ENCODE measurements around the gene TLE4. TPM values are rescaled to one million over a fixed set of nuclear protein-coding genes. Genes with fewer than 3 reads are reported as not detected.

Gene TLE4
- polyA plus RNA-seq, 3 donors, result 64.4 to 73.5 (median 71.6) TPM

DNA sequence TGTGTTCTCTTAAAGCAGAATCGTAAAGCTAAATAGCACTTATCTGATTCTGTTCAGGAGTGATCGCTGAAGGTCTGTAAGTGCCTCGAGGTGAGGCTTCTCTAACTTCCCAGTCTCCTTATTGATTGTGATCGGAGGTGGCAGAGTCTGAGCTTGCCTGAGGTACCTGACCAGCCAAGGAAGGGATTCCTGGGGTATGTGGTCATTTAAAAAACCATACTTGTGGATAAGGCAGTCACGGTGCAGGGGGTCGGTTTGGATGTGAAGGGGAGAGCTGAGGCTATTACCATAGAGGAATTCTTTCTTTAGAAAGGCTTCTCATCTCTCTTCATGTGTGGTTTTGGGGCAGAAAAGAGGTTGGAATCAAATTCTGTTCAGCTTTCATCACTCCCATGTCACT is 193.7 kb downstream of the TLE4 start:
- no peak for DNase-seq (ENCODE audit: low read depth in 3 of 3, low spot score in 2 of 3)

DNA sequence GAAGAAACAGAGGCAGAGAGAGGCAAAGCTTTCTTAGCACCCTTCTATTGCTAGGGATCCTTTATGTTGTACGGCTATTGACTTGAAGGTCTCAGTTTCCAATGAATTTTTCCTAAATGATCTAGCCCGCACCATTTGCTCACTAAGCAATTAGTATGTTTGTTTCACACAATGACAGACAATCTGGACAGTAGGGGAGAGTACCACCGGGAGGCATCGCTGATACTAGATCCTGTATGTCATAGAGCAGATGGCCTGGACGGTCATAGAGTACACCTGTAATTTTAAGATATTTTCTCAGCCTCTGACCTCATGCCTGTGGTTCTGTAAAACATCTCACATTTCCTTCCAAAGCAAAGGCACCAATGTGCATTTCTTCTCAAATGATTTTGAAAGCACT is 194.3 kb downstream of the TLE4 start:
- no peak for DNase-seq (ENCODE audit: low read depth in 3 of 3, low spot score in 2 of 3)

- no peak for DNase-seq (ENCODE audit: low read depth in 3 of 3, low spot score in 2 of 3)
Measured at GRCh38 chr9:79768194-79768593, 196.4 kb downstream of the TLE4 start.

DNA sequence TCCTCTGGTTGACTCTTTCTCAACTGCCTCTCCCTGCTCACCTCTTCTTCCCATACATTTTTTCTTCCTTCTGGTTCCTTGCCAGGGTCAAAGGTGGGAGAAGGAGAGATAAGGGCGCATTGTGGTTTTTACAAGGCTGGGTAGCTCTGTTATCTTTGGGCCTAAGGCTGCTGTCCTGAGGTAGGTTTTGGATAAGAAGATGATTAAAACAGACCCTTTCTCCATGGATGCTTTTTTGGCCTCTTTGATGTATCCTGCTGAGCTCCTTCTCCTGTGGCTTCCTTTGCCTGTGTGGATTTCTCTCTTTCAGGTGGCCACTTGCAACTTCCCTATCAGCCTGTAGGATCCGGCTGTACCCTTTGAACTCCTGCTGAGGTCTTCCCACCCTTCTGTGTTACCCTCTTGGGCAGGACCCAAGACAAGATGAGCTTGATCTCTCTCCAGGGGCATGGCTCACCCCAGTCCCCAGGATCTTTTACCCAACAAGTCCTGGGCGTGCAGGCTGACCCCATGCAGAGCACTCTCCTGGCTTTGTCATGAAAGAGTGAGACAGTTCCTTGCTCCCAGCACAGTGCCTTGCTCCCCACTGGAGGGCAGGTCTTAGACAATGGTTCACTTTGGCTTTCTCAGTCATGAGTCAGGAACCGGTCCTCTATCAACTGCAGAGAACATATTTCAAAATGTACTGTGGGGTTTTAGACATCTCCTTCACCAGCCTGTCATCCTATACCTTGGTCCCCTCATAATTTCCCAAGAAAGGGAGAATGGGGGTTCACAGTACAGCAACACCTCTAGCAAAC is 197.9 kb downstream of the TLE4 start:
- DNase-seq (ENCODE audit: low read depth in 3 of 3, low spot score in 2 of 3), result no peak

DNA sequence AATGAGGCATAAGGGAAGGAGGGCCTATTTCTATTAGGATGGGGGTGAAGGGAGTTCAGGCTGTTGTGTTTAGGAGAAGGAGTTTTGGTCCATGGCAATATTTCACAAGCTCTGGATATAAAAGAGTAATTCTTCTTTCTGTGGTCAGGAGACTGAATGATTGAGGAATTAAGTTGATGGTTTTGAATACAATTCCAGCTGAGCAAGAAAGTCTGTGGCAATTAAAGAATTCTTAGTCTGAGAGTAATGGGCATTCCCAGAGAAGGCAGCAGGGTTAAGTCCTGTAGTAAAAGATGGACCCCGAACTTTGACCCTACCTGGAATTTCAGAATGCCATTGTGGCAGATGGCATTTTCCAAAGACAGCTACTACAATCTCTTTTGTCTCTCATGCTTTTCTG is 202.6 kb downstream of the TLE4 start:
- no peak for DNase-seq (ENCODE audit: low read depth in 3 of 3, low spot score in 2 of 3)
